DMS53 treated with DMSO at 0.1 percent for 48 hours (cell line): ENCODE results near the gene CRYBA1.

Source experiments
- DNase-seq: peaks from one replicate; lab custom pipeline; 2025; ENCODE audit not compliant: unreplicated experiment; lab: John Stamatoyannopoulos, UW

Gene CRYBA1

DNA sequence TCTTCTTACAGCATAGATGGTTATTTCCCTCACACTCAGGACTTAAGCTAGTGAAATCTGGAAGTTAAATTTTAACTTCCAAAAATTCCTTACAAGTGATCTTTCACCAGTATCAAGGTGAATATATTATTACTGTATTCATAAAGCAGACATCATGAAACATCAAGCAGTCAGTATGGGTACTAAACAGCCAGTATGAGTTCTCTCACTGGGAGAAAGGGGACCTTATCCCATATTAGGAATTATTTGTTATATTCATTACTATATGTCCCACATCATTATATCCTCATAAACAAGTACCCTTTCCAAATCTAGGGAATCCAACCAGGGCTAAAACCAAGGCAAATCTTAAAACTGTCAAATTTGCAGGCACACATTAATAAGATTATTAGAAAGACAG is 32.0 kb downstream of the CRYBA1 start:
- no peak for DNase-seq

DNA sequence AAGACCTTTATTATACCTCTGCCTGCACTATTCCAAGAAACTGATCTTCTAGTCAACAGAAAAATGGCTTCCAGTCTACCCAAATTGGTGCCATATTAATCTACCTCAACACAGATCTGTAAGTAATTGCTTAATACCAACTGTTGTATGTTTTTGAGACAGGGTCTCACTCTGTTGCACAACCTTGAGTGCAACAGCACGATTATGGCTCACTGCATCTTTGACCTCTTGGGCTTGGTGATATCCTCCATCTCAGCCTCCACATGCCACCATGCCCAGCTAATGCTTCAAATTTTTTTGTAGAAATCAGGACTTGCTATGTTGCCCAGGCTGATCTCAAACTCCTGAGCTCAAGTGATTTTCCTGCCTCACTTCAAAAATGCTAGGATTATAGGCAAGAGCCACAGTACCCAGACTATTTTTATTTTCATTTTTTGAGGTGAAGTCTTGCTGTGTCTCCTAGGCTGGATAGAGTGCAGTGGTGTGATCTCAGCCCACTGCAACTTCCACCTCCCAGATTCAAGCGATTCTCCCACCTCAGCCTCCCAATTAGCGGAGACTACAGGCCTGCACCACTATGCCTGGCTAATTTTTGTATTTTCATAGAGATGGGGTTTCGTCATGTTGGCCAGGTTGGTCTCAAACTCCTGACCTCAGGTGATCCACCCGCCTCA is 32.9 kb downstream of the CRYBA1 start:
- no peak for DNase-seq

- DNase-seq: no peak
Observed at GRCh38 chr17:29283496-29283895, 36.8 kb downstream of the CRYBA1 start.

DNA sequence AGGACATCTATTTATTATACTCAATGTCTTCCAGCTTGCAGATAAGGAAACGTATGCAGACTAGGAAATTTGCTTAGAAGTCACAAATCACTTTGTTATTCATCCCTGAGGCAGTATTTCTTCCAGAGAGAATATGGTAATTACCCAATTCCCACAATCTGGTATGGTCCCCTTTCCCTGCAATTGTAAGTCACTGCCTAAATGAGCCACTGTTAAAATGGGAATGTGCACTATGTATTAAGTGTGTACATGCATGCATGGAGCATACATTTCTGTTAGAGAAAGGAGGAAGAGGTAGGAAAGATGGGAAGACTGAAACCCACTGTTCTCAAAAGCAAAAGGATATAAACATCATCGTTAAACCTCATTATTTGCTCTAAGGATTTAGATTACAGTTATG is 37.3 kb downstream of the CRYBA1 start:
- DNase-seq: no peak

GRCh38 chr17:29289852-29290251 is 43.2 kb downstream of the CRYBA1 start:
- no peak for DNase-seq

DNA sequence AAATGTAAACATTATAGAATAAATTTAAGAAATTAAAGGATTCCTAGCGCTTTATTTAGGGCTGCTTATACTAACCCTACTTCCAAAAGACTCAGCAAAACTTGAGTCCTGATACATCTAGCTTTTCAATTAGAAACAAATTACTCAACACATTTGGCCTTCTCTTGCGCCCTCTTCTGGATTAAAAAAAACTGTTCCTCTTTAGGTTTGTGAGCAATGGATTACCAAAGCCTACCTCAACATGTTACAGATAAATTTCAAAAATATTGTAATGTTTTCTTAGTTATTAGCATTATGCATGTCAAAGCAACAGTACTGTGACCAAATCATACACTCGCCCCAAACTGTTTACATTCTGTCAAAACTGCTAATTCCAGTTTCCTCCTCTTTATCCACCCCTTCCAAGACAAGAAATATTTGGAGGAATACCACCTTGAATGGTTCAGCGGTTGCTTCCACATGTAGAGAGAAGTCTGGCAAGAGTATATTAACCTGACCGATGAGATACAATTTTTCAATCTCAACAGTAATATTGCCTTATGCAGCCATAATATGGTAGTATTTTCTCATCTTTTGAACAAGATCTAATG is 44.6 kb downstream of the CRYBA1 start:
- peak; percentile 29 for DNase-seq

GRCh38 chr17:29292071-29292991 is 45.7 kb downstream of the CRYBA1 start:
- no peak for DNase-seq

DNA sequence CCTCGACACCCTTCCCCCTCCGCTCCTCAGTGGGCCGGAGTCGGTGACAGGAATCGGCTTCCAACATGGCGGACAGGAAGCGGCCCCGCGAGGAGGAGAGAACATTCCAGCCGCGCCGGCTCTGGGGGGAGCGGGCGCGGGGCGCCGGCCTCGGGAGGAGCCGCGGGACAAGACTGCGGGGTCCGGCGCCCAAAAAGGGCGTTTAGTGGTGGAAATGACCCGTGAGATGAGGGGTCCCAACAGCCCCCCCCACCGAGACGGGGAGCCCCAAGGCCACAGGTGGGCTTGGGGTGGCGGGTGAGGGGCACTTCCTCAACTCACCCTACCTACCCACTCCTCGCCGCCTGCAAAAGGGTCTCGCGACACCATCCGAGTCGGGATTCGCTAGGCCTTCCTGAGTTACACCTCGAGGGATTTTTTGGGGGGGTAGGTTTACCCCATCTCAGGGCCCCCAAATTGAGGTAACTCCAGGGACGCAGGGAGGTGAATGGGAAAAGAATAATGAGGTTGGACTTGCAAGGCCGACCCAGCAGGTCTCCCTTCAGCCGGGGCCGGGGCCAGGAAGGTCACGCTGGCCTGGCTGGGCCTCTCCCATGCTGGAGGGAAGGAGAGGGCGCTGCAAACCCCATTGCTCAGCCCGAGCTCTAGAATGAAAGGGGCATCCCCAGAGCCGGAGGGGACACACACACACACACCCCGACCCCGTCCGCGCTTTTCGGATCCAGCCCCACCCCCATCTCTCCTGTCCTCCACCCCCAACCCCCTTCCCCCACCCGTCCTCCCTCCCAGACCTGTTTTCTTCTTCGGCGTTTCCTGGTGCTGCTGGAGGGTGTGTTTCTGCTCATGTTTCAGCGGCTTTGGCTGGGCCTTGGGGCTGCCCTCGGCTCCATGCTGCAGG is 46.6 kb downstream of the CRYBA1 start:
- DNase-seq: peak; percentile 40

DNA sequence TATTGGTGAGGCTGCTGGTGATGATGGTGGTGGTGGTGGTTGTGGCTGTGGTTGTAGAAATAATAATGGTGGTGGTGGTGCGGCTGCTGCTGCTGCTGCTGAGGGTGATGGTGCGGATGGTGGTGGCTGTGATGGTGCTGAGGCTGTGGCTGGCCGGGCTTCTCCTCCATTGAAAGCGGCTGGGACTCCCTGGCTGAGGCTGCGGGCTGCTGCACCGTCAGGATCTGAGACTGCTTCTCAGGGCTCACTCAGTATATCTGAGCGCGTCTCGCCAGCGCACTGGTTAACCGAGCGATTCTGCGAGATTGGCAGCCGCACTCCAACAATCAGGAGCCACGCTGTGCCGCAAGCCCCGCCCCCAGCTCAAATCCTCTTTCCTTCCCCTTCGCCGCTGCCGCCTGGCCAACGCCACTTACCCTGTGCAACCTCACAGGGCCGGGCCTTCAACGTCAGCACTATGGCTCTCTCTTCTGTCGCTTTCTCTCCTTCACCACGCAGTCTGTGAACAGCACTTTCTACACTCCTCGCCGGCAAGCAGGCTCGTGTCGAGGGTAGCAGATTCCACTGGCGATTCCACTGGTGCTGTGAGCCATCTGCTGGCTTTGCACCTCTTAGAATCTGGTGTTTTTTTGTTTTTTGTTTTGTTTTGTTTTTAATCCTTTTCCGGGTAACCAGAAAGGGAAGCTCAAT is 47.4 kb downstream of the CRYBA1 start, which contains the start of gene NUFIP2:
Gene NUFIP2, minus strand, starts transcription at position 259 of the 690 bp plus-strand sequence. Its CDS starts 89 bp downstream, at position 170.
- DNase-seq: peak; percentile 95

DNA sequence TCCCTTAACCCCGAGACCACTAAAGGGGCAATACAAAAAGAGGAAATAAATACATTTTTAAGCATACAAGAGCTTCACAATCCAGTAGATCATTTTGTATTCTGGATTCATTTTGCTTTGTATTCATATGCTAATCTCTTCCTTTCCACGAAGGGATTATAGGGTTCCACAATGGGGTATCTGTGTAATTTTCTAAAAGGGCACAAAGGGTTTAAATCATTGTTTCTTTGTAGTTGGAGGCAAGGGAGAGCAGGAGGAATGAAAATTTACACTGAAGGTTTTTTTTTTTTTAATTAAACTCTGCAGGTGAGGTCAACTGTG is 47.9 kb downstream of the CRYBA1 start:
- no peak for DNase-seq

DNA sequence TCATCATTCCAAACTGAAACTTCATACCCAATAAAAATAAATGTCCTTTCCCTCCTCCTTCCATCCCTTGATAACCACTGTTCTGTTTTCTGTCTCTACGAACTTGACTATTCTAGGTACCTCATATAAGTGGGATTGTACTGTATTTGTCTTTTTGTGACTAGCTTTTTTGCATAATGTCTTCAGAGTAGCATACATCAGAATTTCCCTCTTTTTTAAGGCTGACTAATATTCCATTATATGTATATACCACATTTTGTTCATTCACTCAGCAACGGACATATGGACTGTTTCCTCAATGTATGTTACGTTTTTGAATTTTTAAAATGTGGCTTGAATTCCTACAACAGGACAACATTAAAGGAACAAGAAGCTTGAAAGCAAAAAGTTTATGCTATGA is 48.8 kb downstream of the CRYBA1 start:
- no peak for DNase-seq

DNA sequence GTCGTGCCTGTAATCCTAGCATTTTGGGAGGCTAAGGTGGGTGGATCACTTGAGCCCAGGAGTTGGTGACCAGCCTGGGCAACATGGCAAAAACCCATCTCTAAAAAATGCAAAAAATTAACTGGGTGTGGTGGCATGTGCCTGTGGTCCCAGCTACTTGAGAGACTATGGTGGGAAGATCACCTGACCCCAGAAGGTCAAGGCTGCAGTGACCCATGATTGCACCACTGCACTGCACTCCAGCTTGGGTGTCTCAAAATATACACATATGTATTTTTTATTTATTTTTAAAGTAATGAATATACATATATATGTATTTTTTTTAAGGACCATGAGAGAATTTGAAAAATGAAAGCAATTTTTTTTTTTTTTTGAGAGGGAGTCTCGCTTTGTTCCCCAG is 52.4 kb downstream of the CRYBA1 start:
- DNase-seq: no peak

- no peak for DNase-seq
Observed at GRCh38 chr17:29303386-29303785, 56.7 kb downstream of the CRYBA1 start.
